Loucy (cell line): ENCODE results near the gene ABHD2.

Experiments
- EZH2phosphoT487 ChIP-seq: fragments of 200-600 bp; IDR thresholded peaks from 2 replicates; pipeline ENCODE4 v1.6.1; 2018; ENCODE audit warnings: antibody characterized with exemption, mild to moderate bottlenecking, moderate library complexity, borderline replicate concordance
- TF ChIP-seq, protein P1 (sequence below): fragments of 200-600 bp; sonication (generic); conservative IDR thresholded peaks from 2 replicates; pipeline ENCODE4 v1.5.1; 2014; ENCODE audit warnings: mild to moderate bottlenecking, antibody characterized with exemption, low read length

DNA sequence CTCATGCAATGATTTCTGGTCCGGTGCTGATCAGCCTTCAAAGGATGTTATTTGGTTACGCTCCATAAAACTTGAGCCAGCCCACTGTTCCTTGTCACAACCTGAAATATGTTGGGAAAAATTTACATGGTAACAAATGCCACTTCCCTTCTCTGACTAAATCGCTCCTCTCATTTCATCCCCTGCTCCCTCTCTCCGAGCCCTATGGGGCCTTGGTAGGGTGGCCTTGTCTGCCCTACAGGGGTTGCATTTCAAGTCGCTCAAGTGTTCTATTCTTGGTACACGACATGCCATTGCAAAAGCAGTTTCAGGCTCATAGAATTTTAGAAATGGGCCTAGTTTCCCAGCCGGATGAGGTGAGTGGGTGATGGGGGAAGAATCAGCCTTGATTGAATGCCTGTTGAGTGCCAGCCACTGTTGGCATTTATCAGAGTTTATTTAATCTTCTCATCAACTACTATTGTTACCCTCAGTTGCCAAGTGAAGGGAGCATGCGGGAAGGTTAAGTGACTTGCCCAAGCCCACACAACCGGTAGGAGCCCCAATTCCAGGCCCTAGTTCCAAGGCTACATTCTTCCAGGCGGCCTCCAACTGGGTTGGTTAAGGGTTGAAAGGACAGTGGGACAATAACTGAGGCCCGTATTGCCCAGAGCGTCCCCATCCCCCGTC, 961 bp upstream of the ABHD2 start:
- TF ChIP-seq, protein P1, sequence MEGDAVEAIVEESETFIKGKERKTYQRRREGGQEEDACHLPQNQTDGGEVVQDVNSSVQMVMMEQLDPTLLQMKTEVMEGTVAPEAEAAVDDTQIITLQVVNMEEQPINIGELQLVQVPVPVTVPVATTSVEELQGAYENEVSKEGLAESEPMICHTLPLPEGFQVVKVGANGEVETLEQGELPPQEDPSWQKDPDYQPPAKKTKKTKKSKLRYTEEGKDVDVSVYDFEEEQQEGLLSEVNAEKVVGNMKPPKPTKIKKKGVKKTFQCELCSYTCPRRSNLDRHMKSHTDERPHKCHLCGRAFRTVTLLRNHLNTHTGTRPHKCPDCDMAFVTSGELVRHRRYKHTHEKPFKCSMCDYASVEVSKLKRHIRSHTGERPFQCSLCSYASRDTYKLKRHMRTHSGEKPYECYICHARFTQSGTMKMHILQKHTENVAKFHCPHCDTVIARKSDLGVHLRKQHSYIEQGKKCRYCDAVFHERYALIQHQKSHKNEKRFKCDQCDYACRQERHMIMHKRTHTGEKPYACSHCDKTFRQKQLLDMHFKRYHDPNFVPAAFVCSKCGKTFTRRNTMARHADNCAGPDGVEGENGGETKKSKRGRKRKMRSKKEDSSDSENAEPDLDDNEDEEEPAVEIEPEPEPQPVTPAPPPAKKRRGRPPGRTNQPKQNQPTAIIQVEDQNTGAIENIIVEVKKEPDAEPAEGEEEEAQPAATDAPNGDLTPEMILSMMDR, result no peak
- TF ChIP-seq EZH2phosphoT487, result no peak
